GM12878 (cell line): ENCODE data around the gene PAK6.

Experiments used
- ASH2L ChIP-seq: fragments of 300-600, 200-600 bp; sonication (generic); IDR thresholded peaks from 2 replicates; pipeline ENCODE4 v1.6.1; 2017; ENCODE audit warnings: low read depth, mild to moderate bottlenecking, borderline replicate concordance
- BRCA1 ChIP-seq: IDR thresholded peaks from 2 replicates; pipeline ENCODE4 v1.6.1; 2011; ENCODE audit warnings: low read depth, low read length, improper control_type of control experiment
- CHD1 ChIP-seq: IDR thresholded peaks from 2 replicates; pipeline ENCODE4 v1.6.1; 2012; ENCODE audit warnings: low read depth, low read length, improper control_type of control experiment
- CTCF ChIP-seq, 3 experiments: IDR thresholded peaks in 2 of 3; conservative IDR thresholded peaks in 1 of 3; 2 replicates each; pipeline ENCODE4 v1.5.1; 2011; ENCODE audit warnings: low read depth in 3 of 3, low read length in 3 of 3, mild to moderate bottlenecking in 3 of 3, control low read depth in 2 of 3, moderate library complexity in 2 of 3, inconsistent platforms in 1 of 3, mixed read lengths in 1 of 3; ENCODE audit not compliant: control insufficient read depth in 2 of 3, insufficient read depth in 1 of 3; ENCODE audit errors: extremely low read depth in 1 of 3
- CUX1 ChIP-seq: IDR thresholded peaks from 2 replicates; pipeline ENCODE4 v1.6.1; 2012; ENCODE audit warnings: improper control_type of control experiment, low read depth, low read length; ENCODE audit not compliant: insufficient replicate concordance
- FOS ChIP-seq: IDR thresholded peaks from 3 replicates; pipeline ENCODE4 v1.6.1; 2011; ENCODE audit warnings: borderline replicate concordance; ENCODE audit not compliant: insufficient read length; ENCODE audit errors: extremely low read depth
- HCFC1 ChIP-seq: fragments of 150-350 bp; IDR thresholded peaks from 2 replicates; pipeline ENCODE4 v1.6.1; 2014; ENCODE audit warnings: low read length
- IRF3 ChIP-seq: fragments of 450-650 bp; IDR thresholded peaks from 2 replicates; pipeline ENCODE4 v1.6.1; 2014; ENCODE audit warnings: mild to moderate bottlenecking
- MTA3 ChIP-seq: IDR thresholded peaks from 2 replicates; pipeline ENCODE4 v1.6.1; 2012; ENCODE audit warnings: low read length, inconsistent platforms, borderline replicate concordance
- MXI1 ChIP-seq: fragments of 150-350 bp; IDR thresholded peaks from 2 replicates; pipeline ENCODE4 v1.6.1; 2011; ENCODE audit warnings: low read depth, mild to moderate bottlenecking, inconsistent platforms, low read length, improper control_type of control experiment
- PRDM15 ChIP-seq: fragments of 450-650 bp; formaldehyde crosslinking; IDR thresholded peaks from 2 replicates; pipeline ENCODE4 v1.4.0; 2020; ENCODE audit warnings: mild to moderate bottlenecking, moderate library complexity
- TCF12 ChIP-seq: IDR thresholded peaks from 2 replicates; pipeline ENCODE4 v1.6.1; 2011; ENCODE audit warnings: low read depth, mild to moderate bottlenecking, low read length

- TF ChIP-seq CUX1 (no peak), PRDM15 (CRISPR knock-in tag) (no peak), MXI1 (no peak), ASH2L (no peak), MTA3 (no peak), CTCF (IDR thresholded peaks at IDR 0.05 in 2 of 3, conservative IDR thresholded peaks at IDR 0.05 in 1 of 3; ENCODE audit: control insufficient read depth in 2 of 3, extremely low read depth in 1 of 3, insufficient read depth in 1 of 3, low read depth in 3 of 3, low read length in 3 of 3) (no peak; a peak in 1 of 6 replicates), CHD1 (no peak), FOS (no peak), BRCA1 (no peak), HCFC1 (no peak), TCF12 (no peak), IRF3 (no peak)
Observed at GRCh38 chr15:40273428-40273827, 34.6 kb downstream of the PAK6 start.
